Dedifferentiated amniotic fluid mesenchymal stem cell (primary cell): Measurements from ENCODE around the gene TMEM220.
A peak's percentile ranks its signal among the peaks of the same experiment; 100 is the strongest.
"Not testable (repeated sequence)": the region's sequence is repeated elsewhere in the genome, so short reads cannot be mapped to it uniquely, and the experiment has no call there.

Source experiments
- DNase-seq: peaks from one replicate; pipeline ENCODE4 v3.0.0-alpha.2; 2016; ENCODE audit errors: extremely low spot score

TMEM220 gene

DNA sequence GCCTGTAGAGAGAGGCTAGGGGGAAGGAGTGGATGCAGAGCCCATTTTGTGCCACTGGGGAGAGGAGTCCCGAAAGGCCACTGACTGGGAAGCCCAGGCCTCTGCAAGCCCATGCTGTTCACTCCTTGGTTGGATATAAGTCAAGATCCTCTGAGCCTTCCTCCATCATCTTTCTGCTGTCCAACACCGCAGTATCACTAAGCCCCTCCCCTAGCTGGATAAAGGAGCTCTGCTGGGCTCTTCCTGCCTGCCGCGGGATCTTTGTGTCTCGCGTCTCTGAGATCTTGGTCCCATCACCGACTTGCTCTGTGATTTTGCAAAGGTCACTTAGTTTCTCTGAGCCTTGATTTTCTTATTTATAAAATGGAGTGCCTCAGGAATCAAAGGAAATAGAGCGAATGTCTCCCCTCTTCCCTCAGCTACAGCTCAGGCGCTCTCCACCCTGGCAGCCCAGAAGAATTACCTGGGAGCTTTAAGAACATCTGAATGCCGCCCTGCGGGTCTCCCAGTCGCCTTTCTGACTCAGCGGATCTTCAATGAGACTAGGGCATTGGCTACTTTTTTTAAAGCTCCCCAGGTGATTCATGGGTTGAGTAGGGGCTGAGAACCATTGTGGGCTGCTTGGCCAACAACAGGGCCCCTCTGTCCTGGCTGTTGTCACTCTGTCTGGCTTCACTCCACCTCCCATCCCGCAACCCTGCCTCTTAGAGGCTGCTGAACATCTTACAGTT is 25.2 kb upstream of the TMEM220 start:
- no peak for DNase-seq

GRCh38 chr17:10754109-10754508 is 24.3 kb upstream of the TMEM220 start:
- DNase-seq, result no peak

GRCh38 chr17:10752696-10753095 is 22.9 kb upstream of the TMEM220 start:
- no peak for DNase-seq

DNA sequence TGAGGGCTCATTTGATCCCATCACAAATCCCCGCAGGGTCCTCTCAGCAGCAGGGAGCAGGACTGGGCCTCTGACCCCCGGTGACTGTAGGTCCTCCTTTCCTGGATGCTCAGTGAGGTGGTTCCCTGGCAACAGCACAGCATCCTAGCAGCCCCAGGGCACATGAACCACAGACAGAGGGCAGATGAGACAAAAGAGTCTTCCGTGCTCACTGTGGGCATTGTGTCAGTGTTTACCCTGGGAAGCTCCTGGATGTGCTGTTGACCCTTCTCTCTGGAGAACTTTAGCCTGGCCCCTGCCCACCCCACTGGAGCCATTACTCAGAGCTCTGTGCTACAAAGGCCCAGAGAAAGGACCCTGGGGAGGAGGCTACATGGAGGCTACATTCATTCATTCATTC is 21.7 kb upstream of the TMEM220 start:
- no peak for DNase-seq

DNA sequence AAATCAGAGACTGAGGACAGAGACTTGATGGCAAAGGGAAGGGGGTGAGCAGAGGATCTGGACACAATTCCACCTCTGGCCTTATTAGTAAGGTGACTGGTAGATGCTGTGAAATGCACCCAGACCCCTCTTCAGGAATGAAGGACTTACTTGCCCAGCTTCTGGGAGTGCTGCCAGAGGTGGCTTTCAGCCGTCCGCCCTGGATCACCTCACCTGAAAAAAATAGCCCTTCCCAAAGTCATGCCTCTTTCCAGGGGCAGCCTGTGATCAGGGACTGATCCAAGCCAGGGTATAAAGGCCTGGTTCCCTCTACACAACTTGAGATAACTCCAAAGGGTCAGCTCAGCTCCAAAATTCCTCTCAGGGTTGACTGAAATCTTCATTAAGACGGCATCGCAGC is 20.4 kb upstream of the TMEM220 start:
- DNase-seq, result no peak

GRCh38 chr17:10748531-10749181 is 18.8 kb upstream of the TMEM220 start:
- no peak for DNase-seq

DNA sequence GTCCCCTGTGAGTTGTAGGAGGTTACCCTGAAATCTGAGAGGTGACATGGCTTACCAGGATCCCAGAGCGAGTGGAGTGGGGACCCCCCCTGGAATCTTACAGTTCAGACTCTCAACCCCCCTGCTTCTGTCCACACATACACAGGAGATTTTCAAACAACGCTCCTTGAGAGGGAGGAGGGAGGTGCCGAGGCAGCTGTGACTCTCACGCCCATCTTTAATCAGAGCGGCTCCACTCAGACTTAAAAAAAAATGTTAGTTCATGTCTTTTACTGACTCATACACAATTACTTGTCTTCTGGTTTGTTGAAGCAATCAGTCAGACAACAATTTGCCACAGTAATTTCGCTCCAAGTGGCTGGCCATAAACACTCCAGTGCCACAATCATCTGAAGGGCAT is 15.4 kb upstream of the TMEM220 start:
- DNase-seq, result no peak

DNA sequence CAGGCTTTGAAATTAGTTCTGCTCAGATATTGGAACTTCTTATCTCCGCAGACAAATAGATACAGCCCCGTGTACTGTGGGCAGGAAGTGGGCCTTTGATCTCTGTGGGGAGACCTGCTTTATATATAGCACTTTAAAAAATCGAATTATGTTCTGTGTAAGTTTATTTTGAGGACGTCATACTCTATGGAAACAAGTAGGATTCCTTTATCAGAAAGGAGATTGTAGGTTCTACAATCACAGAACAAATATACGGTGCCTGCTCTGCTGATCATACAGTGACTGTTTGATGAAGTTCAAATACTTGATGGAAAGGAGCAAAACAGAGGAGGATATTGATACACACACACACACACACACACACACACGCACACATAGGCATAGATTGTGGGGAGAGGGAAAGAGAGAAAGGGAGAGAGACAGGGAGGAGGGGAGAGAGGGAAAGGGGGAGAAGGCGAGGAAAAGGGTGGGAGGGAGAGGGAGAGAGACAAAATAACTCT is 14.7 kb upstream of the TMEM220 start:
- DNase-seq, result no peak

DNA sequence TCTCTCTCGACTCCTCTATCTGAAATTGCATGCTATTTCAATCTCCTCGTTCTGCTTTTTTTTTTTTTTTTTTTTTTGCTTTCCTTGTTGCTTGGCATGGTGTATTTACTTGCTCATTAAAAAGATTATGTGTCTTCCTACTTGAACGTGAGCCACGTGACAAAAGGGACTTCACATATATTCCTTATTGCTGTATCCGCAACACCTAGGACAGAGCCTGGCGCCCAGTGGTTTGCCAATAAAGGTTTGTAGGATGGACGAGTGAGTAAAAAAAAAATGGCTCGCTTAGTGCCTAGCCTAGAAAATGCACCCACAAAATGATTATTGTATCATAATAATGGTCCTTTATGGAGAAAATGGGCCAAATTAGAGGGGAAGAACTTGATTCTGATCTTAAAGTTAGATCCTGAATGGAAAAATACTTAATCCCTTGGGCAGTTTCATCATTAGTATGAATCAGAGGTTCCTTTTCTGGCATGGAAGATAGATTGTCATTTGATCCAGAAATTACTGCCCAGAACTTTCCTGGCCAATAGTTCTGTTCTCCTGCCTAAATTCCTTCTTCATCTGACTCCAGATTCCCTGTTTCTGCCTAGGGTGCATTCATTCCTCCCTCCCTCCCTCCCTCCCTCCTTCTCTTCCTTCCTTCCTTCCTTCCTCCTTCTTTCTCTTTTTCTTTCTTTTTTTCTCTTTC is 13.6 kb upstream of the TMEM220 start:
- peak; percentile 79 for DNase-seq

- DNase-seq, result no peak
These were observed 12.6 kb upstream of the TMEM220 start for GRCh38 chr17:10742431-10742830.

GRCh38 chr17:10741416-10742135 is 11.8 kb upstream of the TMEM220 start:
- no peak for DNase-seq

- DNase-seq, result no peak
These were observed 9.6 kb upstream of the TMEM220 start for GRCh38 chr17:10739386-10739785.

DNA sequence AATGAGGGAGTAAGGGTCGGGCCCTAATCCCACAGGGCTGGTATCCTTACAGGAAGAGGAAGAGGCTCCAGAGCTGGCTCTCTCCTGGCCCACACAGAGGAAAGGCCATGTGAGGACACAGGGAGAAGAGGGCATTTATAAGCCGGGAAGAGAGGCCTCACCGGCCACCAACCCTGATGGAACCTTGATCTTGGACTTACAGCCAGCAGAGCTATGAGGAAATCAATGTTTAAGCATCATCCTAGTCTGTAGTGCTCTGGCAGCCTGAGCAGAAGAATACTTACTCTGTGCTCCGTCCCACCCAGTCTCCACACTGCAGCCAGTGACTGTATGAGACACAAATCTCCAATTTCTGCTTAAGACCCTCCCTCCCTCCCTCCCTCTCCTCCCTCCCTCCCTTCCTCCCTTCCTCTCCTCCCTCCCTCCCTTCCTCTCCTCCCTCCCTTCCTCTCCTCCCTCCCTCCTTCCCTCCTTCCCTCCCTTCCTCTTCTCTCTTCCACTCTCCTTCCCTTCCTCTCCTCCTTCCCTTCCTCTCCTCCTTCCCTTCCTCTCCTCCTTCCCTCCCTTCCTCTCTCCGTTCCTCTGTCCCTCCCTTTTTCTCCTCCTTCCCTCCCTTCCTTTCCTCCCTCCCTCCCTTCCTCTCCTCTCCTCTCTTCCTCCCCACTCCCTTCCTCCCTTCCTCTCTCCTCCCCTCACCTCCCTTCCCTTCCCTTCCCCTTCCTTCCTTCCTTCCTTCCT is 8.9 kb upstream of the TMEM220 start:
- no peak for DNase-seq

- no peak for DNase-seq
These were observed 7.9 kb upstream of the TMEM220 start for GRCh38 chr17:10737736-10738135.

DNA sequence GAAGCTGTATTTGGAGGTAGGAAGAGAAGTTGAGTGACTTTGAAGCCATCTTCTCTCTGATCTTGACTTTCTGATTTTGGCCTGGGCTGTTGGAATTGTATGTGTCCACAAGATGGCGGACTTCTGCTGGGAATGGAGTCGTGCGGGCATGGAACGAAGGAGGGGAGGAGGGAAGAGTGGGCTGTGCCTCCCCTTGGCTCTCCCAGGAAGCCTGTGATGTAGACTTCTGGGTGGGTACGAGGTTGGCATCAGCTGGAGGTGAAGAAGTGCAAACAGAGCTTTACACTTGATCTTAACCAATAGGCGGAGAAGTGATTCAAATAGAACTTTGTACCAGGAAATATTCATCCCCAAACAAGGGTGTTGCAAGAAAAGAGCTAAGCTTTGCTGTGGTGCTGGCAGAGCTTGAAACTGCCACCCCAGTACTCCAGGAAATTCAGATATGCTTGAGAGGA is 7.4 kb upstream of the TMEM220 start:
- peak; percentile 47 for DNase-seq

GRCh38 chr17:10735821-10736220 is 6.0 kb upstream of the TMEM220 start:
- DNase-seq, result no peak

DNA sequence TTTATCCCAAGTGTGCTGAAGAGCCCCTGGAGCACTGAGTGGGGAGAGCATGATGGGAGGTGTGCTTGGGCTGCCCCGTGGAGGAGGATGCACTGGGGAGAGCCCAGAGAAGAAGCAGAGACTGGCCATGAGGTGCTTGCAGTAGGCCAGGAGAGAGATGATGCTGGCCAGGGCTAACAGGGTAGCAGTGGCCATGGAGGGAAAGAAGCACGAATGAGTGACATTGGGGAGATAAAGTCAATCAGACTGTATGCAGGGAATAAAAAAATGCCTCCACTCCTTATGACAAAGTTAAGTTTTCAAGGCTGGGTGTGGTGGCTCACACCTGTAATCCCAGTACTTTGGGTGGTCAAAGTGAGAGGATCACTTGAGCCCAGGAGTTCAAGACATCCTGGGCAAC is 5.4 kb upstream of the TMEM220 start:
- DNase-seq, result no peak

- no peak for DNase-seq
These were observed 3.8 kb upstream of the TMEM220 start for GRCh38 chr17:10733666-10734065.

DNA sequence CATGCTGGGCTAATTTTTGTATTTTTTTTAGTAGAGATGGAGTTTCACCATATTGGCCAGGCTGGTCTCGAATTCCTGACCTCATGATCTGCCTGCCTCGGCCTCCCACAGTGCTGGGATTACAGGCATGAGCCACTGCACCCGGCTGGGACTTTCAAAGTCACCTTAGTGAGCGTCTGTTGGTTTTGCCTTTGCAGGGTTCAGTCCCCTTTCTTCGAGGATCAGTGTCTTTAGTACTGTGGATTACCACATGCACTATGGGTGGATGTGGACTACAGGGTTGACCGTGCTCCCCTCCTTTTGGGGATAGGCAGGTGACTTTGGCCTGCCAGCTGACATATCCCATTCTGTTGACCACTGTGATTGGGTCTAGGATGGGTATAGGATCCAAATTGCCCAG is 2.3 kb upstream of the TMEM220 start:
- DNase-seq, result not testable (repeated sequence)

GRCh38 chr17:10731408-10731879 is 1.6 kb upstream of the TMEM220 start:
- DNase-seq, result no peak

- not testable (repeated sequence) for DNase-seq
These were observed 424 bp upstream of the TMEM220 start for GRCh38 chr17:10730247-10730646.
